GM20431 (cell line): ENCODE data around the gene GALR2.
"Not testable (repeated sequence)": the region's sequence is repeated elsewhere in the genome, so short reads cannot be mapped to it uniquely, and the experiment has no call there.

Experiments used
- in situ Hi-C: fragments of 300-500 bp; cut with MseI, MboI; formaldehyde crosslinking; loops from one replicate; pipeline ENCODE4 v1.15.0; 2020; ENCODE audit warnings: low sequenced_read_pairs; ENCODE audit not compliant: unreplicated experiment

GALR2 gene

DNA sequence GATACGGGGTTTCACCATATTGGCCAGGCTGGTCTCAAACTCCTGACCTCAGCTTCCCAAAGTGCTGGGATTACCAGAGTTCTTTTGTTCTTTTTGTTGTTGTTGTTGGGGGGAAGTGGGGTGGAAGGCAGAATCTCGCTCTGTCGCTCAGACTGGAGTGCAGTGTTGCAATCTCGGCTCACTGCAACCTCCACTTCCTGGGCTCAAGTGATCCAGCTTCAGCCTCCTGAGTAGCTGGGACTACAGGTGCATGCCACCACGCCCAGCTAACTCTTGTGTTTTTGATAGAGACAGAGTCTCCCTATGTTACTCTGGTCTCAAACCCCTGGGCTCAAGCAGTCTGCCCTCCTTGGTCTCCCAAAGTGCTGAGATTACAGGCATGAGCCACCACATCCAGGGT is 3.8 kb downstream of the GALR2 start:
- in situ Hi-C loops = not testable (repeated sequence)

DNA sequence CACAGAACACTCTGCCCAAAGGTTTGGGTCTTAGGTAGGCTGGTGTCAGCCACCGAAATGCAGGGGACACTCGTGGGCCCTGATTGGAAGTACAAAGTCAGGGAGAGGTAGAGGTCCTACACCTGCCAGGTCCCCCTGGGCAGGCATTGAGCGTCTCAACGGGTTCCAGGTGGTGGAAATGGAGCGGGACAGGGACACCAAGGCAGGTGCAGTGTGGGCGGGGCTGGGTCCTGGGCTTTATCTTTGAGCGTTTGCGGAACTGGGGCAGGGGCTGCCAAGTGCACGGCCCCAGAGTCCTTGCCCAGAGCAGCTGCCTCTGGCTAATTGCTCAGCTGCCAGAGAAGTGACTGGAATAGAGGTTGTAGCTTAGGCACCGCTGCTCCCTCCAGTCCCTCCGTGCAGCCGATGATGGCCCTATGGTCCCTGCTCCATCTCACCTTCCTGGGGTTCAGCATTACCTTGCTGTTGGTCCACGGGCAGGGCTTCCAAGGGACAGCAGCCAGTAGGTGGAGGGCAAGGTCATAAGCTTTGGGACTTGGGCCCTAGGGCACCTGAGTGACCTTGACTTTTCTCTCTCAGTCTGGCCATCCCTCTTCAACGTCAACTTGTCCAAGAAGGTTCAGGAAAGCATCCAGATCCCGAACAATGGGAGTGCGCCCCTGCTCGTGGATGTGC is 4.4 kb downstream of the GALR2 start, which contains the start of gene ZACN:
ZACN (plus strand) TSS at position 323 of the 675 bp plus-strand sequence; CDS start at position 406, 83 bp downstream.
- in situ Hi-C loops = no loop called here

DNA sequence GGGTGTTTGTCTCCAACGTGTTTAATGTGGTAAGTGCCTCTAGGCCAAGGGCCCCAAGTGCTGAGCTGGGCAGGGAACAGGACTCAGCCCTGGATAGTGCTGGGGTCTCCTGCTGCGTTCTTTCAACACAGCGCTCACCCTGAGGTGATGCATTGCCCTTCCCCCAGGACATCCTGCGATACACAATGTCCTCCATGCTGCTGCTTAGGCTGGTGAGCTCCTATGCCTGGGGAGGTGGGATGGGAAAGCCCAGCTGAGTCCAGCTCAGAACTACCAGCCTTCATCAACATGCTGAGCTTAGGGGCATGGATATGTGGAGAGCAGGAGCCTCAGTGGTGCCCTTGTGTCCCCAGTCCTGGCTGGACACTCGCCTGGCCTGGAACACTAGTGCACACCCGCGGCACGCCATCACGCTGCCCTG is 5.0 kb downstream of the GALR2 start:
- in situ Hi-C loops = no loop called here

DNA sequence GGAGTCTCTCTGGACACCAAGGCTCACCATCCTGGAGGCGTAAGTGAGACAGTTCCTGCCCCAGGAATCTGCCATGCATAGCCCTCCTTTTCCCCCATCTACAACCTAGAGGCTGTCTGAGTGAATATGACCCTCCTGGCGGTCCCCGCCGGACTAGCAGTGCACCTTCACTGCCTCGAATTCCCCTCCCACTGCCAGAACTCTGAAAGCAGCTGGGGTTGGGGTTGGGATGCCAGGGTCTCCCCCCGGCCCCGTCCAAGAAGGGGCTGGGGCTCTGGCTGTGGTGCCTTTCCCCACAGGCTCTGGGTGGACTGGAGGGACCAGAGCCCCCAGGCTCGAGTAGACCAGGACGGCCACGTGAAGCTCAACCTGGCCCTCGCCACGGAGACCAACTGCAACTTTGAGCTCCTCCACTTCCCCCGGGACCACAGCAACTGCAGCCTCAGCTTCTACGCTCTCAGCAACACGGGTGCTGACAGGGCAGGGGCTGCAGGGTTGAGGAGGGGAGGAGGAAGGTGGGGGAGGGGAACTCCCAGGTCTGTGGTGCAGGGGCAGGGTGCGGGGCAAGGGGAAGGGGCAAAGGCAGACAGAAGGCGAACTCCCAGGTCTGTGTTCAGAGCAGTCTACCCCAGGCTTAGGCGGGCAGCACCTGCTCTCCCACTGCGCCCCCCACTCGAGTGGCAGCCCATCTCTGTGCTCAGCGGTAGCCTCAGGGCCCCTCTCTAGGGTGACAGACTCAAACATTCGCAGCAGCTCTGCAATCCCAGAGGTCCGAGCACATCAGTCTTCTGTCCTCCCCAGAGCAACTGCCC is 5.6 kb downstream of the GALR2 start:
- in situ Hi-C loops = no loop called here

DNA sequence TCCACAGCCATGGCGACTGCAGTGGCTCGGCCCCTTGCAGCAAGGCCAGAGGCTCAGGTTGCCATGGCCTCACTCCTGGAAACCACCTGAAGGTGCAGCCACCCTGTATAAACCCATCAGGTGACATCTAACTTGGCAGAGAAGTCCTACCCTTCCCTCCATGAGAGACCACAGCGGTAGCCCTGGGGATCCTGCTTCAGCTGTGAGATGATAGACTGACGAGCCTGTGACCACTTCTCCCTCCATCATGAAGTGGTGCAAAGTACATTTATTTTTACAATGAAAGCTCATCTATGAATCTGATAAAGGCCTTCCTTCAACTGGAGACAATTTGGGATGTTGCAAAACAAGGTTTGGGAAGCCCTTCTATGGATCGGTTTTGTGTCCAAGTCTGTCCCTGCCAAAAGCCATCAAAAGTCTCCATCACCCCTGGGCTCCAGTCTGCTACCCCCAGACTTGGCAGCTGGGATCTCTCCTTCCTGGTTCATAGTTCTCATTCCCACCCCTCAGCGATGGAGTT is 6.2 kb downstream of the GALR2 start:
- in situ Hi-C loops = no loop called here

DNA sequence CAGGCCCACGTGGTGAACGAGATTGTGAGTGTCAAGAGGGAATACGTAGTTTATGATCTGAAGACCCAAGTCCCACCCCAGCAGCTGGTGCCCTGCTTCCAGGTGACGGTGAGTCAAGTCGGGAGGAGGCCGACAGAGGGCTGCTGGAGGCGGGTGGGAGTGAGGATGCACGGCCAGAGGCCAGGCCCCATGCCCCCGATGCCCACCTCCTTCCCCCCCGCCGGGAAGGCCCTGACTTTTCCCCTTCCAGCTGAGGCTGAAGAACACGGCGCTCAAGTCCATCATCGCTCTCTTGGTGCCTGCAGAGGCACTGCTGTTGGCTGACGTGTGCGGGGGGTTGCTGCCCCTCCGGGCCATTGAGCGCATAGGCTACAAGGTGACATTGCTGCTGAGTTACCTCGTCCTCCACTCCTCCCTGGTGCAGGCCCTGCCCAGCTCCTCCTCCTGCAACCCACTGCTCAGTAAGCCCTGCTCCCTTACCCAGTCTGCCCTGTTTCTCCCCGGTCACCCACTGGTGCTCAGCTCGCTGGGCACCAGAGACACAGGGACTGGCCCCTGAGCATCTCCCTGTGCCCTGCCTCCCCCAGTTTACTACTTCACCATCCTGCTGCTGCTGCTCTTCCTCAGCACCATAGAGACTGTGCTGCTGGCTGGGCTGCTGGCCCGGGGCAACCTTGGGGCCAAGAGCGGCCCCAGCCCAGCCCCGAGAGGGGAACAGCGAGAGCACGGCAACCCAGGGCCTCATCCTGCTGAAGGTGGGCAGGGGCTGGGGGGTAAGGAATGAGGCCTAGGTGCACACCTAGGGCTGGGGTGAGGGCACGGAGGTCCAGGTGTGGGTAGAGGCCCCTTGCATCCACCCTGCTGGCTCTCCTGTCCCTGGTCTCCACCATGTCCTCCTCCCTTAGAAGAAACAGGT is 7.0 kb downstream of the GALR2 start:
- in situ Hi-C loops = no loop called here

DNA sequence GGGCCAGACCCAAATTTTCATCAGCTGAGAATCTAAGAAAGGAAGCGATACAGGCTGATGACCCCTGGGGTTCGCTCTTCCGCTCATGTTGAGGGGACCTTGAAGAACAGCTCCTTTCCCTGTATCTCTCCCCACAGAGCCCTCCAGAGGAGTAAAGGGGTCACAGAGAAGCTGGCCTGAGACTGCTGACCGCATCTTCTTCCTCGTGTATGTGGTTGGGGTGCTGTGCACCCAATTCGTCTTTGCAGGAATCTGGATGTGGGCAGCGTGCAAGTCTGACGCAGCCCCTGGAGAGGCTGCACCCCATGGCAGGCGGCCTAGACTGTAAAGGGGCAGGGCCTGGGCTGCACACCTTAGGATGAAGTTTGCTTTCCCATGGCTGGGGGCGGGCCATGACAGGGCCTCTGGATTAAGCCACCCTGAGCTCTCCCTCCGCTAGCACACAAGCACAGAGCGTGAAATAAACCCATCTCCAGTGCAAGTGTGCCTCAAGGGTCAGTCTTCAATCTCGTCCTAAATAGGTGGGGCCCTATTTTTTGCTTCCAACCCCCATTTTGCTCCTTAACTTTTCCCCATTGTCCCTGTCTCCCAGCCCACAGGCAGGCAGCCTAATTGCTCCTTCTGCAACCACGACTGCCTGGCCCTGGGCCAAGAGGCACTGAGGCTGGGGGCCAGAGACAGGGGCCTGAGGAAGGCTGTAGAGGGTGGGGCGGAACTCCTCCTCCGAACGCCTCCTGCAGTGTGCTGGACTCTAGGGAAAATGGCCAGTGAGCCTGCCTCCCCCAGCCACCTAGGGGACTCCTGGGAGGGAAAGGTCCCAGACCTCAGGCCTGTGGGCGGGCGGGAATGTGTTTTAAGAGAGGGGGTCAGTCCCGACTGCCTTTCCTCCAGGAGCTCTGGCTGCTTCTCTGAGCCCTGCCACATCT is 8.0 kb downstream of the GALR2 start:
- in situ Hi-C loops = no loop called here

DNA sequence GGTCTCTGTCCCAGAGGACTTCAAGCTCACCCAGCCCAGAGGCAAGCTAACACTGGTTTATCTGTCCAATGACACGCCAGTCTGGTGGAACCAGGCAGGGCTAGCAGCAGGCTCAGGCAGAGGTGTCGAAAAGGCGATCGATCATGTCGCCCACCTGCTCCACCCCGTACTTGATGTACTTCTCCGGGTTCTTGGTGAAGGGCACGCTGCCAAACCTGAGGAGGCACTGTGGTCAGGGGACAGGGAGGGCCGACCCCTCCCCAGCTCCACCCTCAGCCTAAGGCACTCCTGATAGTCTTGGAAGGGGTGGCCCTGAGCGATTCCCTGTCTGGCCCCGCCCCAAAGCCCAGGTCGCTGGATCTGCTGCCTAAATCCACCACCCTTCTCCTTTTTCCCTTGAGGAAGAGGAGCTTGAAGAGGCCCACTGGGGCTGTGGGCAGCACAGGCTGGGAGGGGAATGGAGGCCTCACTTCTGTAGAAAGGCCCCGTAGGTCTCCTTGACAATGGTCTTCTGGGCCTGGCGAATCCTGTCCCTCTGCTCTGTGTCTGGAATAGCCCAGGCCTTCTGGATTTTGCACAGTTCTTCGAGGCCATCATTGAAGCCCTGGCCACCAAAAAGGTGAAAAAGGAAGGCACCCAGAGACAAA is 9.1 kb downstream of the GALR2 start:
- in situ Hi-C loops = no loop called here

DNA sequence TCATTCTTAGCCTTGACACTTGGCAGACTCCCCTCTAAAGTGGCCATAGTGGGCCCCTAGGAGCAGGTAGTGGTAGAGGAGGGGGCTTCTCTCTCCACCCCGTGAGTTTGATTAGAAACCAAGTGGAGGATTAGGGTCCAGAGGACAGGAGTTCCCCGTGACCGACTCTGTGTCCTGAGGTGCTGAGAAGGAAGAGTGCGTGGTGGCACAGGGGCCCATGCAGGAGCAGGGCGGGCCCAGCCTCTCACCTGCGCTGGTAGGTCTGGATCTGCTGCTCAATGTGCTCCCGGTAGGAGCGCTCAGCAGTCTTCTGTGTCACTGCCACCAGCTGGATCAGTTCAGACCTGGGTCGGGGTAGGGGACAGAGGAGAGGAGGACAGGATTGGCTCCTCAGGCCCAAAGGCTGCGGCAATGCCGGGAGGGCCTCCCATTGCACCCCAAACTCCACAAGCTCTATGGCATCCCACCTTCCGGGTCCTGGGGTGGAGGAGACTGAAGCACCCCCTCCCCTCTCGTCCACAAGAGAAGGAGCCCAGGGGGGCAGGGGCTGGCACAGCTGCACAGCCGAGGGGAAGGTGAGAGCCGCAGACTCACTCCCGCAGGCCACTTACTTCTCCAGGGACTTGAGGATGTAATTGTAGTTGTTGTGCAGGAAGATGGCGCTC is 10.6 kb downstream of the GALR2 start:
- in situ Hi-C loops = no loop called here

DNA sequence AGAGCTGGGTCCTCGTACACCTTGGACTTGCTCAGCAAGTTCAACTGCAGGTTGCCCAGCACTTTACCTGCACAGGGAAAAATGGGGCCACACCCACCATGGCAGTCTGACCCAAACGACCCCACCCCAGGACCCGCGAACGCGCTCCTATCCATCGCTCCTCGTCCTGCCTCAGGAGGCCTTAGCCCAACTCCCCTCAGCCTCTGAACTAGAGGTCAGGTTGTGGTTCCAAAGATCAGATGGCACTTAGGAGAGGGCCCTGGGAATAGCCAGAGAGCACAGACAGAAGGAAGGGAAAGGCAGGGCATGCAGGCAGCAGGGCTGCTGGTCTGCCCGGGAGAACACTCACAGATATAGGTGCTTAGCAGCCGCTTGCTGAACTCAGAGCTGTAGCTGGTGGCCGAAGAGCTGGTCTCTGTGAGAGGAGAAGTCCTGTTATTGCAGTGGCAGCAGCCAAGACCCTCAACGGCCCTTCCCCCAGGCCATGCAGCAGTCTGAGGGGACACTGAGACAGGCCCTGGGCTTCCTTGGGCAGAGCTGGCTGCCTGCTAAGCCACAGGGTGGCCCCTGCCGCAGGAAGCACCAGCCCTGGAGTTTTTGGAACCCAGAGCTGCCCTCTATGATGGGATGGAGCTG is 11.3 kb downstream of the GALR2 start:
- in situ Hi-C loops = no loop called here

DNA sequence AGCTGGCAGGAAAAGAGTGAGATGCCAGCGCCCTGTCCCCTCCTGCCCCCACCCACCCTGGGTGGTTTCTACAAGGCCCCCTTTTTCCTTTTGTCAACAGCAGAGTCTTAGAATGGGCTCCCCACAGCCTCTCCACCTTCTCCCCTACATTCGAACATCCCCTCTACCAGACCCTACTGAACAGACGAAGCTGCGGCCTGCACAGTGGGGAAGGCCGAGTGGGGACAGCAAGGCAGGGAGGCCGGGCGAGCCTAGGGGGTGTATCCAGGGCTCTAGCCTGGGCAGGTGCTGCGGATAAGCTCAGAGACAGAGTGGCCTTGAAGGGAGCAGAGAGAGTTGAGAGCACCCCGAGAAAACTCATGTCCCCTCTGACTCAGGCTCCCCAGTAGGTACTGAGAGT is 11.8 kb downstream of the GALR2 start:
- in situ Hi-C loops = no loop called here

DNA sequence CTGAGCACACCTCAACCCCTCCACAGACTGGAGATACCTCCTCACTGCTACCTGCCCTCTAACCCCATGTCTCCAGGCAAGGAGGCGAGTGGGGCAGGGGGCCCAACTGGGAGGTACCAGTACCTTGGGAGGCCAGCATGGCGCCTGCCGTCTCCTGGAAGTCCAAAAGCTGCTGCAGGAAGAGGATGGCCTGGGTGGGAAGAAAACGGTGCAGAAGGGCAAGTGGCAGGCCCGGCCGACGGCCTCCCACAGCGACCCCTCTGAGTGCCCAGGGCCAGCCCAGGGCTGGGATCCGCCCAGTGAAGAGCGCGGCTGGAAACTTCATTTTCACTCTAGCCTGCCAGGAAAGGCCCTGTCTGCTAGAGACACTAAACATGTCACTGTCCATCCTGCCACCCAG is 12.9 kb downstream of the GALR2 start:
- in situ Hi-C loops = no loop called here

DNA sequence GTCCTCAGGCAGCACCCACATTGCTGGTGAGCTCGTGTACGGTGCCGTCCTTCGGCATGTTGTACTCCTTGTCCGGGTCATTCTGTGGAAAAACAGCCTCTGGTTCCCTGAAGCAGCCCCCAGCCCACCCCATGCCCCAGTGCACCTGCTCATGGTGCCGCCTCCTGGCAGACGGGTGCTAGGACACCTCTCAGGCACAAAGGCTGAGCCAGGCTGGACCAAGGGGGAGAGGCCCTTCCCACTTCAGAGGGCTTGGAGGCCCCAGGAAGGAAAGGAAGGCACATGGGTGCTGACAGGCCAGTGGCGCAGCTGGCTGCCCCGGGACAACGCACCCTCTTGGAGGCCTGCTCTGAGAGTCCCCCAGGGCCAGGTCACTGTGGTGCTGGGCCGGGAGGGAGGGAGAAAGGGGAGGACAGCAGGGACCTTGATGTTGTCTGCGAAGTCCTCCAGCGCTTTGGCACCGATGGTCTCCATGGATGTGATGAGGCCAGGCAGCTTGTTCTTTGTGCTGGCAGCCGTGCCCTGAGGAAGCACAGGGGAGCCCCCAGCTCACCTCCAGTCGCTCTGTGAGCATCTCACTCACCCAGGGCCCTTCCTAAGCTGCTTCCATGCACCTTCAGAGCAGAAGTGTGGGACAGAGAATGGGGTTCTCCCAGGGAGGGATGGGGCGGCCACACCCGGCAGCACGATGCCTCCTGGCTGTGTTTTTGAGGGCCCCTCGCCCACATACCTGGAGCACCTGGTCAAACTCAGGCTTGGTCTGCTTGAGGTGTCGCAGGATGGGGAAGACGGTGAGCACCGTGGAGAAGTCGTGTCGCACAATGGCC is 13.7 kb downstream of the GALR2 start:
- in situ Hi-C loops = no loop called here

DNA sequence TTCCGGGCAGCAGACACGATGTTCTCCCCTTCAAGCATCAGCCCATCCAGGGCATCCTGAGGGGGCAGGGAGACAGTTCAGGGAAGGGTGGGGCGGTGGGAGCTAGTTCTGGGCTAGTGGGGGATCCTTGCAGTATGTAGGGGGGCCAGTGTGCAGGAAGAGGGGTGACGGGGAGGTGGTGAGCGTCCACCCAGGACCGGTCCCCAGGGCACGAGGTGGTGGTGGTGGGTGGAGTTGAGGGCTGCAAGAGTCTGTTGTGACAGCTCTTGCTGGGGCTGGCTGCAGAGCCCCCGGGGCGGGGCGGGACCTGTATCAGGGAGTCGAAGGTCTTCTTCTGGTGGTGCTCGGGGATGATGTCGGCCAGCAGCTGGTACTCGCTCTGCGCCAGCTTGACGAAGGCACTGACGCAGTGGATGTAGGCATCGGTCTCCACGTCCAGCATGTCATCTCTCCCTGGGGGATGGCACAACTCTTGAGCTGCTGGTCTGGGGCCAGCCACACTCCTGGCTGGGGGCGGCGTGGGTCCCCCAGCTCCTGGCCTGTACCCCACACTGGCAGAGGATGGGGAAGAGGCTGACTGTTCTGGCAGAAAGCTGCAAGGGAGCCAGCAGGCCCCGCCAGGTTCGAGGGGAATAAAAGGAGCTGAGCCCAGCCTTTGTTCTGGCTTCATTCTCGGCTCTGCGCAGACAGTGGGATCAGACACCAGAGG is 14.4 kb downstream of the GALR2 start:
- in situ Hi-C loops = no loop called here

DNA sequence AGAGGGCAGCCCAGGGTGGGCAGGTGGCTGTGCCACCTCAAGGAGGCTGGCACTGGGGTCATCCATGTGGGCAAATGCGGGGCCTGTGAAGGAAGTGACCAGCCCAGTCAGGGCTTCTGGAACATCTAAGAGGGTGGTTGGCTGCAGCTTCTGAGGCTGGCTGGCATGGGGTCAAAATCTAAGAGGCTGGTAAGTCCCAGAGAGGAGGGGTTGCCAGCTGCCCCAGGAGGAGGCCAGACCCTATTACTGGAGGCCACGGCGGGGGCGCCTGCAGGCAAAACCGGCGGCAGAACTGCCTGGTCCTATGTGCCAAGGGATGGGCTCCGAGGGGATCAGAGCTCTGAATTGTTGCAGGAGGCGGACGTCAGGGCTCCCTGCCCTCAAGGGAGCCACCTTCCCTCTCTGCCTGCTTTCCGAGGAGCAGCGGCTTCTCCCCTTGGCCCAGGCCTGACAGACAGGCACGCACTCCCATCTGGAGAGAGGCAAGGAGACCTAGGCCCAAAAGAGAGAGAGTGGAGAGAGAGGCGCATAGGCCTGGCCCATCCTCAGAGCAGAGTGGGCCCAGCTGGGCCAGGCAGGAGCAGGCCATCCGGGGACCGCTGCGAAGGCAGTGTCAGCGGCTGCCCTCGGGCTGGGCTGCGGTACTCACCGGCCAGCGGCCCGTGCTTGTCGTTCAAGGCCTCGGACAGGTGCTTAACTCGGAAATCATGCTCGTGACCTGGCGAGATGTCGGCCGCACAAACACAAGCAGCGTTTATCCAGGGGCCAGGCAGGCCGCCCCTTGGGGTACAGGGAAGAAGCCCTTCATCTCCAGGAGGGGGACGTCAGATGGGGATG is 15.3 kb downstream of the GALR2 start:
- in situ Hi-C loops = no loop called here
